GM18868 (cell line): Measurements from ENCODE around the gene LRMDA.
"Not testable (repeated sequence)": the region's sequence is repeated elsewhere in the genome, so short reads cannot be mapped to it uniquely, and the experiment has no call there.

Experiments used
- ATAC-seq: cut with Tn5 transposase; IDR thresholded peaks from one replicate; pipeline ENCODE4 v1.9.1; 2021; ENCODE audit warnings: mild to moderate bottlenecking, moderate library complexity; ENCODE audit not compliant: unreplicated experiment

Gene LRMDA

DNA sequence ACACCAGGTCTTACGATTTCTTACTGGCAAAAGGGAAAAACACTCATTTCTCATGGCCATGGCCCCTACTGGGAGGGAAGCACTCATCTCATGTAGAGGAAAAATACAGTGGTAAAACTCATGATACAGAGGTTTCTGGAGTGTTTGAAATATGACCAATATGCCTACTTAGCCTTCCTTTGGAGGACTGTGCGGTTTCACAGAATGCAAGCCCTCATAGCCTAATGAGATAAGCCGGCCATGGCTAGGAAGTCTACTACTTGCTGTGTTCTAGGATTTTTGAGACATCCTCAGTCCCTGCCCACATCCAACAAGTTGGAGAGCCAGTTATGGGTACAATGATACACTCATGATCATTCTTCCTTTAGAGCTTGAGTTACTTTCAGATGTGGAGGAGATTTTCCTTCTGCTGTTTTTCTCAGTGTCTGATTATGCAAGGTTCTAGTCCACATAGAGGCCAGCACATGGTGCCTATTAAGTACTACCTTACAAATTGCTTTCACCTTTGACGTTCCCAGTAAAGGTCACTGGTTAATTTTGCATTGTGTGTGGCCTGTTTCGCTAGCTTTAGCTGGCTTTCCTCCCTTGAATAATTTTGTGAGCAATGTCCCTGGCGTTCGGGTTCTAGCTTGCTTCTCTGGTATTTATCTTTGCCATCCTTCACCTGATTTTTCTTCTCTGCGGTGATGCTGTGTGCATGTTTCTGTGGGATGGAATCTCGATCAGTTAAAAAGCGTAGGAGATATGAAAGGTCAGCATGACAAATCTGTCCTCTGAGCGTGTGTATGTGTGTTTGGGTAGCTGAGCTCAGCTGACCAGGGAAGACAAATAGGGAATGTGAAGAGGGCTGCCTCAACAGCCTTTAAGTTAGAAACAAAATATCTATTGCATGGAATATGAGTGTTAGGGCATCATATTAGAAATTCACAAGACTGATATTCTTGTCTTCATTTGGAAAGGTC lies 295.4 kb downstream of the LRMDA start:
- no peak for ATAC-seq

DNA sequence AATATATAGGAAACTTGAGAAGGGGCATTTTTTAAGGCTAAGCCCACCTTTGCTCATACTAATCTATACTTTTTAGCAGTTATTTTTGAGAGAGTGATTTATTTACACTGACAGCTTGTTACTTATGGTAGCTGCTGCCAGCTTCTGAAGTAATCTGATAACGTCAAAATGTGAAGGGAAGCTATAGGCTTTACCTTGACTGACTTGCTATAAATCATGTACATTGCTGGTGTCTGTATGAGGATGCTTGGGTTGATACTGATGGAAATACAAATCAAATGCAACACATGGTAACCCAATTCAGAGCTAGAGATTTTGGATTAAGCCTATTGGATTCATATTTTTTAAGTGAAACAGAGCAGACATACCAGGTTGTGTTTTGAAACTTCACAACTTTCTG lies 299.4 kb downstream of the LRMDA start:
- ATAC-seq, result no peak

DNA sequence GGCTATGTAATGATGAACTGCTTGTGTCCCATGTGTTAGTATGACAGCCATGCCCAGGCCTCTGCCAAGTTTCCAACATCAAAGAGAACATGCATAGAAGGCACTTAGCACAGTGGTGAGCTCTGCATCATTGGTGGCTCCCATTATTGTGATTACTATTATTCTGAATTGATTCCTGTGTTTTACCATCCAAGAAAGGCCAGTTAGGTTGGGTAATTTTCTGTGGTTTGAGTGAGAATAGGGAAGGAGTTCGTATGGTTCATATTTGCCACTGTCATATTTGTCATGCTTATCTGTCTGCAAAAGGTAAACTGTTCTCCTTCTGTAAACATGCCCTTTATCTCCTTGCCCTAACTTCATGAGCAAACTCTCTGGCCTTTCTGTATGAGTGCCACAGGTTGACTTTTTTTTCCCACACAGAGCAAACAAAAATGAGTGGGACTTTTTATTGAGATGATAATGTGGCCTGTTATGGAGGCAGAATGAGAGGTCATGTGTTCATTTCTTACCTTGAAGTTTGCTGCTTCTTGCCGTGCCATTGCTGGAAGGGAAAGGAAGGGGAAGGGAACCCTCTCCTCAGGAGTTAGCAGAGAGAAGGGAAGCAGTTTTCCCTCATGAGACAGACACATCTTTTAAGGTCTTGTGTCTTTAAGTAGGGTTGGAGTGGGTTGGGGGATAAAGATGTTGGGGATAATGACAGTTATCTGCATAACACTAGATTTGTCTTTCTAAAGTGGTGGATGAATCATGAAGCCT lies 301.9 kb downstream of the LRMDA start:
- ATAC-seq, result no peak

DNA sequence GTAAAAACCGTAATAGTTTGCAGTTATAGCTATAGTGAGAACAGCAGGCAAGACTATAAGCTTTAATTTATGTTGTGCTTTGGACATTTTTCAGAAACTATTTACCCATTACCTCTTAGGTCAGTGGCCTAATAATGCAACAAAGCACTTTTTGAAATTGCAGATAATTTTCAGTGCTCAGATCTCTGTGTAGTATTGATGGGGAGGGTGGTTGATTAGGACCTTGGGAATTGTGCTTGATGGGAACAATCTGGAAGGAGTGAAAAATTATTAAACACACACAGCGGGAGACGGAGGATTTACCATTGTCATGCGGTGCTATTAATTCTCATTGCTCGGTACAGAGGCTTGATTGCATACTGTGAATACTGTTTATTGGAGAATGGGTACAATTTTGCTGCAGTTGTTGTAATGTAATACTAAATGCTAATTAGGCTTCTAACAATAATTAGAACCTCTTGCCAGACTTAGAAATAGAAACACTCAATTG lies 304.8 kb downstream of the LRMDA start:
- no peak for ATAC-seq

DNA sequence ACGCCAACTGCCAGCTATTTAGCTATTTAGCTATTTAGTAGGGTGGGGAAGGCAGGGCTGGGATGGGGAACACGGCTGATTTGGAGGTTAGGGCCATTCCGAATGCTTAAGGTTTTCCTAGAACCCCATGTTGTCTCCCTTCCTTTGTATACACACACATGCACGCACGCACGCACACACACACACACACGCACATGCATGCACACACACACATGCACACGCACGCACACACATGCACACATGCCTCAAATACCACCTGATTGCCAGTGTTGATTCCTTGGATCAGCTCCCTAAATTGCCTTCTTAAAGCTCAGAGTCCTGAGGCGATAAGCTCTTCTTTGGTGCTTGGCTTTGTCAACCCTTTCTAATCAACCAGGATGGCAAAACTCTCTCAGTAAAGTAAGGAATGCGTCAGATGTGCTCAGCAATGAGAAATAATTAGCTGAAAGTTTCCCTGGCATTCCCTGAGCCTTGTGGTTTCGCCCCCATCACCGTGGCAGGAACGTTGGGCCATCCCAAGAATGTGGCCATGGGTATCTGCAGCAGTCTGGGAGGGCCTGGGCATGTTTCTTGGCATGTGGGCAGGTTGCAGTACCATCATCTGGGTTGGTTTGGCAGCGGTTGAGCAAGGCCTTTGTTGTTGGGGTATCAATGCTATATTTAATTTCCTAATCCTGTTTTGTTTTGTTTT lies 305.6 kb downstream of the LRMDA start:
- ATAC-seq, result no peak

DNA sequence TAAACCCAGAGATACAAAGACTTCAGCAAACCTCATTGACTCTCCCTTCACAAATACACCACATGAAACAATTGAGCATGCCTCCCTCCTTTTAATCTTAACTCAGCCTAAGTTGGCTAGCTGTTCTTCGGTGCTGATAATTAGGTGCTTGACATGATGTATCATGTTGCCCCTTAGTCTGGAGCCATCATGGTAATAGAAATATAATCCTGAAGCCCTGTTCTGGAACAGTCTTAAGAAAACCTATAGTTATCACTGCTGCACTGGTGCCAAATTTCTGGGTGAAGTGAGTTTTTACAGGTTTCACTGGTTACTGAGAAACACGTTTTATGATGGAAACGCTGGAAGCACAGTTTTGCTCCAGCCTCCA lies 306.1 kb downstream of the LRMDA start:
- no peak for ATAC-seq

DNA sequence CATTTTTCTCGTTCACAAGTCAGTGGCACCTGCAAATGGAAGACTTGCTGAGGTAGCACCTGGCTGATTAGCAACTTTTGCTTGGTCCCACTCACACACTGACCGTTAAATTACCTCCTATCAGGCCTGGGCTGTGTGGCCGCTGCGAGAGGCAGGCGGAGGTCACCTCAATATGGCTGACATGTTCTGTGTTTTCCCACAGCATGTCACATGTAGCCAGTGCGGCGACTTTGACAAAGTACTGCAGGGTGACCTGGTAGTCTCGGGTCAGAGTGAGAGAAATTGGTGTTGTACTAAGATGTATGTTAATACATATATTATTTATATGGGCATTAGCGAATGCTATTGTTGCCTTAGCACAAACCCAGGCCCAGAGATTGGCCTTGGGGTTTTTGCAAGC lies 307.5 kb downstream of the LRMDA start:
- no peak for ATAC-seq

DNA sequence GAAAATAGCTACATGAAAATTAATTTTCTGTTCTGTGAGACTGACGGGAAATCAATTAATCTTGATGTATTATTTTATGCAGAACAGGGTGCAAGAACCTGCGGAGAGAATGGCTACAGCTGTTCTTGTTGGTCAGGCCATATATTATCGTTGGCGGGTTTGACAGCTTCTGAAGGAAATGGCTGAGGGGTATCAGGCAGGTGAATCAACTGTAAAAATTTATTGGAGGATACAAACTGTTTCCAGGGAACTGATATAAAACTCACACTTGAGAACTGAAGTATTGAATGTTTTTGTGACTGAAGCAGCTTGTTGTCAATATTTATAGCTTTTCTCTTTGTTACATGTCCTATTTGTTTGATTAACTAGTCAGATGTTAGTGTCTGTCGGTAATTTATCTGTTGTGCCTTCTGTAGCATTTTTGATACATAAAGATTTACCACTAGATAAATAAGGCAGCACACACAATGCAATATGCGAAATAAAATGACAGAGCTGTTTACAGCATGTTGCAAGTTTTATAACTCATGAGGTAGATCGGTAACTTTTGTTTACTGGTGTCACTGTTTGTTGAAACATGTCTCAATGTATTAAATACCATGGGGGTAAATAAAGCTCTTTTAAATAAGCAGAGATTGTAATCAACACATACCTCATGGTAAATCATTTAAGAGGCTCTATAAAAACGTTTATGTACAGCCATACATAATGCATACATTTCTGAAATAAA lies 308.2 kb downstream of the LRMDA start:
- no peak for ATAC-seq

DNA sequence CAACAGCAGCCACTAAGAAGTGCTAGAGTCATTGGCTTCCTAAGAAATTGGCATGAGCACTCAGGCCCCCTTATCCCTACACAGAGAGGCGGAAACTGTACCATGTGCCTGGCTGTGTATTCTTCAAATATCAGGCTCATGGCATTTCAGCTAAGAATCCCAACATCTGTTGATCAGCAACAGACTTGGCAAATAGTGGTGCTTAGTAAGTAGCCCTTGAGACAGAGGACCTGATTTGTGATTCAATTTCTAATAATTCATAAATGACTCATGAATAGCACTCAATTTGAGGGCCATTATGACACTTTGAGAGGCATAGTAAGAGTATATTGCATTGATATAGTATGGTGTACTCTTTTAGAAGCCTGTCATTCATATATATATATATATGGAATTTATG lies 309.1 kb downstream of the LRMDA start:
- no peak for ATAC-seq

DNA sequence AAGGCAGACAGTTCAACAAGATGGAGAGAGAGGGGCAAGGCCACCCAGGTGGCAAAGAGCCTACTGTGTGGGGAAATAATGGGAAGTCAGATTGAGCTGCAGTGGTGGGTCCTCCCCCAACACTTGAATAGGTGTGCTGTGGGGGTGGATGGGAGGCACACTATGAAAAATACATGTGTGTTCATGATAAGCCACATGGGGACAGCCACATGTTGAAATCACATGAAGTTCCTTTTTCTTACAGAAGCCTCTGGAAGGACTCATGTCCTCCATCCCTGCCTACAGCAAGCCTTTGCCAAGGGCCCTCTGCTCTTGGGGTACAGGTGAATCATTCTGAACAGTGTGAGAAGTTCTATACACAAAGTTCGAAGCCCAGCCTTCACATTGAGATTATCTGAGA lies 310.9 kb downstream of the LRMDA start:
- ATAC-seq, result no peak

DNA sequence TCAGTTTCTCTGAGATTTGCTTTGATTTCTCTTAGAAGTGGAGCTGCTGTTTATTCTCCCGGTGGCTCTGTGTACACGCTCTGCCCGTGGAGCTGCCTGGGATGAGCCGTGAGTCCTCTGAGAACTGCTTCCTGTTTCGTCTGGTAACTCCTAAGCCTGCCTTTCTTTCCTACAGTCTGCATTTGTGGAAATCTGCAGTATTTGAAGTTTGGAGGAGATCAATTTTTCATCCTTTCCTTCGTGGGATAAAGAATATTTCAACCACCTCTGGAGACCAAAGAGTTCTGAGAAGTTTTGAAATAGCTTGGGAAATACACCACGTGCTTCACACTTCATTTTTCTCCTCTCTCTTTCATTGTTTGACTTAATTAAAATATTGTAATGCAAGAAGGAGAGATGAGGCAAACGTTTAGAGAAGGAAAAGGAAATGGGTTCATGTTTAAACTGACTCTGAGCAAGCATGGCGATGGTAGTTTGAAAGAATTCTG lies 311.9 kb downstream of the LRMDA start:
- ATAC-seq, result no peak

DNA sequence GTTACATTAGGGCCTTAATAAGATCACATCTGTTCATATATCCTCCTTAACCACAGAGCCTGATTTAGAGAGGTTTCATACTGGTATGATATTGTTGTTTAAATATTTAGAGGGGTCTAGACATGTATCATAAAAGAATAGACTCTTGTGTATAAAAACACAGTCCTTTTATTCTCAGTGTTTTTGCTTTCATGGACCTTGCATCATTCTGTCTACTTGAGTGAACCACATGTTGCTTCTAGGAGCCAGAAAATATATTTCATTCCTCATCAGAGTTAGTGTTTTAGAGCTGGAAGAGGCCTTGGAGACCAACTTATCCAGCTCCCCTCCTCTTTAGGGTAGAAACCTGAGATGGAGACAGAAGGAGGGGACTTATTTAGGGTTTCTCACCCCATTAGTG lies 312.8 kb downstream of the LRMDA start:
- no peak for ATAC-seq

DNA sequence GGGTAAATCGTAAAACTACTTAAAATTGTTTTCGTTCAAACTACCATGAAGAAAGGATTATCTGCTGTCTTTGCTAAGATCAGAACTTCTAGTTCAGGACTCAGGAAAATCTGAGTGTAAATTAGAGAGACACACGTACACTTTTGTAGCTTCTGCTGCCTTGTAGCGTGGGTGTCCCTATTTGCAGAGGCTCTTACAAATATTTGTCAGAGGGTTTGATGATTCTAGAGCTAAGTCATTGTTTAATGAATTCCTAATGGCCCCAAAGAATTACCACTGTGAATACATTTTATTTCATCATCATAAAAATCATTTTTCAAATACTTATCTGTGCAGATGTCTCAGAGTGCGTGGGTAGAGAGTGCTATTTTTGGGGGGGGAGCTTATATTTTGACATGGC lies 314.9 kb downstream of the LRMDA start:
- ATAC-seq, result no peak

DNA sequence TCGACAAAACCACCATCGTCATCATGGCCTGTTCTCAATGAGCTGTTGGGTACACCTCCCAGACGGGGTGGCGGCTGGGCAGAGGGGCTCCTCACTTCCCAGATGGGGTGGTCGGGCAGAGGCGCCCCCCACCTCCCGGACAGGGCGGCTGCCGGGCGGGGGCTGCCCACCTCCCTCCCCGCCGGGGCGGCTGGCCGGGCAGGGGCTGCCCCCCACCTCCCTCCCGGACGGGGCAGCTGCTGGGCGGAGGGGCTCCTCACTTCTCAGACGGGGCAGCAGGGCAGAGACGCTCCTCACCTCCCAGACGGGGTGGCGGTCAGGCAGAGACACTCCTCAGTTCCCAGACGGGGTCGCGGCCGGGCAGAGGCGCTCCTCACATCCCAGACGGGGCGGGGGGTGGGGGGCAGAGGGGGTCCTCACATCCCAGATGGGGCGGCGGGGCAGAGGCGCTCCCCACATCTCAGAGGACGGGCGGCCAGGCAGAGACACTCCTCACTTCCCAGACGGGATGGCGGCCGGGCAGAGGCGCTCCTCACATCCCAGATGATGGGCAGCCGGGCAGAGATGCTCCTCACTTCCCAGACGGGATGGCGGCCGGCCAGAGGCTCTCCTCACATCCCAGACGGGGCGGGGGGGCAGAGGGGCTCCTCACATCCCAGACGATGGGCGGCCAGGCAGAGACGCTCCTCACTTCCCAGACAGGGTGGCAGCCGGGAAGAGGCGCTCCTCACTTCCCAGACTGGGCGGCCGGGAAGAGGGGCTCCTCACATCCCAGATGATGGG lies 318.9 kb downstream of the LRMDA start:
- ATAC-seq, result not testable (repeated sequence)

DNA sequence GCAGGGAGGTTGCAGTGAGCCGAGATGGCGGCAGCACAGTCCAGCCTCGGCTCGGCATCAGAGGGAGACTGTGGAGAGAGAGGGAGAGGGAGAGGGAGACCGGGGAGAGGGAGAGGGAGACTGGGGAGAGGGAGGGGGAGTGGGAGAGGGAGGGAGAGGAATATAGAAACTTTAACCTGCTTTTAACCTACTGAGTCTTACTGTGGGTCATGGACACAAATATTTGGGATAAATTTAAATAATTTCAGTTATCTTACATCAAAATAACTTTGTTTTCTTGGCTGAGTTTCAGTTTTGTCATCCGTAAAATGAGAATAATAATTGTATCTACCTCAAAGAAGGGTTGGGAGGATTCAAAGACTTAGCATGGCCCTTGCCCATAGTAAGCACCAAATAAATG lies 319.8 kb downstream of the LRMDA start:
- ATAC-seq, result no peak

DNA sequence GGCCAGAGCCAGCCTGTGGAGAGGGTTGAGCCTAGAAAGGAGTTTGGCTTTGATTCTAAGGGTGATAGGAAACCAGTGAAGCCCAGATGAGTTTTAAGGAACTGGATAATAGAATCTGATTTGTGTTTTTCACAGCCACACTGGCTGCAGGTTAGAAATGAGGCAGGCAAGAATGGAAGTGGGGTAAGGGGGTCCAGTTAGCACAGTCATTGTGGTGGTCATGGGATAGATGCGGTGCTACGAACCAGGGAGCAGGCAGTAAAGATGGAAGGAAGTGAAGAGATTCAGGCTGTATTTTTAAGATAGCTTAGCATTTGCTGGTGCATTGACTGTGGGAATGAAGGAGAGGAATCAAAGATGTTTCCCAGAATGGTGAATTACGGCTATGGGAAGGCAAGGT lies 322.2 kb downstream of the LRMDA start:
- no peak for ATAC-seq

DNA sequence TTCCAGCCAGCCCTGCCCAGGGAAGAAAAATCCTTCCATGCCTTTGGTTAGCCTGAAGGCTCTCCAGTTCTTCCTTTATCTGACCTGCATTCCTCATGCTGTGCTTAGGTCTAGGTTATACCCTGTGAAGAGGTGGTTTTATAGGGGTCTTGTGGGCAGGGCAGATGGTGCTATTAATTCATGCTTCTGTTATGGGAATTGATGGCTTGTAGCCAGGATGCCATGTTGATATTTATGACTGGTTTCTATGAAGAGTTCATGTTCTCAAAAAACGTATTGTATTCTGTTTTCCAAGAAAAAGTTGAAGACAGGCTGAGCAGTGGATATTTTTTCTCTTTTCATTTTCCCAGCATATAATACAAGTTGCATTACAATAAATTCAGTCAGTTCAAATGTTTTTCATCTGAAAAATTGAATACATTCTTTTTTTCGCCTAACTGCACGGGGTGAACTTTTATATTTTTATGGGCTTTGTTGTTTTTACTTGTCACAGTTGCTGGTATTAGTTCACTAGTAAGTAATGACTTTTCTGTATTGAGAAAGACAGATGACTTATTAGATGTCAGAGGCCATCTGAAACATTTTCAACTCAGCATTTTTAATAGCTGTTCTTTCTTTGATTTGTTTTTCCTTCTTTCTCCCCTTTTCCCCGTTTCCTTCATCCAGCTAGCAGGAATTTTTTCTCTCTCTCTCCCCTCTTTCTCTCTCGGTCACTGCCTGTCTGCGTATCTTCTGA lies 322.8 kb downstream of the LRMDA start:
- no peak for ATAC-seq

DNA sequence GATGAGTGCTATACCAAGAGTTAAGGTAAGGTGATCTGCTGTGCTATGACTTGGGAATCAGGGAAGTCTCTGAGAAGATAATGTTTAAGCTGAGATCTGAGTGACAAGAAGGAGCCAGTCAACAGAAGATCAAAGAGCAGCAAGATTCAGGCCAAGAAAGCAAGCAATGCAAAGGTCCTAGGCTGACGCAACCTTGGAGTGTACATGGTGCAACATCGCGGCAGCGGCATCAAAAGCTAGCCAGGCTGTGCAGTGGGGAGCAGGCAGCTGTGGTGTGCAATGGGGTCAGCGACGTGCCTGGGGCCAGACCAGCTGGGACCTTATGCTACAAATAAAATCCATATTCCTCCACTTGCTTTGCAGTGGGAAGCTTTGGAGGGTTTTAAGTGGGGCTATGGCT lies 324.1 kb downstream of the LRMDA start:
- no peak for ATAC-seq

DNA sequence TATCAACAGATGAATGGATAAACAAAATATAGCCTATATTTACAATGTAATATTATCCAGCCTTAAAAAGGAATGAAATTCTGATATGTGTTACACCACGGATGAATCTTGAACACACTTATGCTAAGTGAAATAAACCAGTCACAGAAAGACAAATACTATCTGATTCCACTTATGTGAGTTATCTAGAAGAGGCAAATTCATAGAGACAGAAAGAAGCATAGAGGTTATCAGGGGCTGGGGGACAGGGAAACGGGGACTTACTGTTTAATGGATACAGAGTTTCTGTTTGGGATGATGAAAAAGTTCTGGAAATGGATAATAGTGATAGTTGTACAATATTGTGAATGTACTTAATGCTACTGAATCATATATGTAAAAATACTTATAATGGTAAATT lies 329.9 kb downstream of the LRMDA start:
- ATAC-seq, result no peak
